Suprapubic skin (tissue), 3 donors: Measurements from ENCODE around the gene TIPARP.

ENCODE experiments used
- EP300 ChIP-seq: sonication (generic); formaldehyde crosslinking; IDR thresholded peaks from one replicate; pipeline ENCODE4 v1.6.1; 2017; ENCODE audit warnings: antibody characterized with exemption
- TF ChIP-seq, protein P1 (sequence below), 2 donors: fragments of 200-600 bp in 1 of 2; fragments of 450-650 bp in 1 of 2; sonication (generic) in 1 of 2; IDR thresholded peaks; one replicate each; pipeline ENCODE4 v1.5.1; 2016 to 2019; ENCODE audit warnings: antibody characterized with exemption in 2 of 2, mild to moderate bottlenecking in 1 of 2, moderate library complexity in 1 of 2

DNA sequence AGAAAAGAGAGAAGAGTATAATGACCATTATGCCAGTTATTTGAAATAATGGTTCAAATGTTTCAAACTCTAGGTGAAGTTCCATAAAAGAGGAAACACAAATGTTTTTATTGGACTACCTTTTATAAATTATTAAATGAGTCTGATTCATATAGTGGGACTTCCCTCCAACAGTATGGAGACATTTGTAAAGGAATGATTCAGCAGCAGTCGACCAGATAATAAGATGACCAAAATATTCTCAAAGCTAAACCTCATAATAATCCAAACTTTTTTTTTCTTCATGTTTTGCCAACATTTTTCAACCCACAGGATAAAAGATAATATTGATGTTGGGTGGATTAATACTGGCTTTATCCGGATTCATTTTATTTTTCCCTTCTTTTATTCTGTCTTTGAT, 18.8 kb downstream of the TIPARP start:
- TF ChIP-seq, protein P1, sequence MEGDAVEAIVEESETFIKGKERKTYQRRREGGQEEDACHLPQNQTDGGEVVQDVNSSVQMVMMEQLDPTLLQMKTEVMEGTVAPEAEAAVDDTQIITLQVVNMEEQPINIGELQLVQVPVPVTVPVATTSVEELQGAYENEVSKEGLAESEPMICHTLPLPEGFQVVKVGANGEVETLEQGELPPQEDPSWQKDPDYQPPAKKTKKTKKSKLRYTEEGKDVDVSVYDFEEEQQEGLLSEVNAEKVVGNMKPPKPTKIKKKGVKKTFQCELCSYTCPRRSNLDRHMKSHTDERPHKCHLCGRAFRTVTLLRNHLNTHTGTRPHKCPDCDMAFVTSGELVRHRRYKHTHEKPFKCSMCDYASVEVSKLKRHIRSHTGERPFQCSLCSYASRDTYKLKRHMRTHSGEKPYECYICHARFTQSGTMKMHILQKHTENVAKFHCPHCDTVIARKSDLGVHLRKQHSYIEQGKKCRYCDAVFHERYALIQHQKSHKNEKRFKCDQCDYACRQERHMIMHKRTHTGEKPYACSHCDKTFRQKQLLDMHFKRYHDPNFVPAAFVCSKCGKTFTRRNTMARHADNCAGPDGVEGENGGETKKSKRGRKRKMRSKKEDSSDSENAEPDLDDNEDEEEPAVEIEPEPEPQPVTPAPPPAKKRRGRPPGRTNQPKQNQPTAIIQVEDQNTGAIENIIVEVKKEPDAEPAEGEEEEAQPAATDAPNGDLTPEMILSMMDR (IDR thresholded peaks at IDR 0.05) = no peak
- no peak for TF ChIP-seq EP300
